Neural cell (in vitro differentiated cells): ENCODE measurements around the gene TSPAN9. TPM values are rescaled to one million over a fixed set of nuclear protein-coding genes. Genes with fewer than 3 reads are reported as not detected.

ENCODE experiments used
- H2AFZ ChIP-seq: fragments of 200-600, 300-800 bp; sonication (generic), shearing (Covaris generic); 2 replicates; pipeline ENCODE4 v1.6.0; 2014; ENCODE audit warnings: low read depth, mild to moderate bottlenecking, antibody characterized with exemption, low read length, moderate library complexity
- H3F3A ChIP-seq: fragments of 200-600 bp; shearing (Covaris generic); 2 replicates; pipeline ENCODE4 v1.6.1; 2016; ENCODE audit warnings: mild to moderate bottlenecking, moderate library complexity, mixed read lengths, antibody characterized with exemption, low read length; ENCODE audit not compliant: insufficient read depth, poor library complexity, severe bottlenecking
- H3K27ac ChIP-seq: fragments of 200-600, 300-800 bp; sonication (generic), shearing (Covaris generic); 2 replicates; pipeline ENCODE4 v1.5.1; 2014; ENCODE audit warnings: mild to moderate bottlenecking, low read length, moderate library complexity
- H3K27me3 ChIP-seq: fragments of 300-800, 200-600 bp; sonication (generic), shearing (Covaris generic); 2 replicates; pipeline ENCODE4 v1.6.0; 2014; ENCODE audit warnings: mild to moderate bottlenecking, low read depth, low read length, moderate library complexity; ENCODE audit not compliant: insufficient read depth
- H3K36me3 ChIP-seq: fragments of 300-800, 200-600 bp; sonication (generic), shearing (Covaris generic); 2 replicates; pipeline ENCODE4 v1.5.1; 2014; ENCODE audit warnings: mild to moderate bottlenecking, antibody characterized with exemption, low read length, moderate library complexity; ENCODE audit not compliant: insufficient read depth
- H3K4me2 ChIP-seq: fragments of 300-800, 200-600 bp; sonication (generic), shearing (Covaris generic); 2 replicates; pipeline ENCODE4 v1.6.0; 2014; ENCODE audit warnings: mild to moderate bottlenecking, low read length
- H3K4me3 ChIP-seq: fragments of 300-800, 200-600 bp; sonication (generic), shearing (Covaris generic); 2 replicates; pipeline ENCODE4 v1.5.1; 2014; ENCODE audit warnings: mild to moderate bottlenecking, low read length, moderate library complexity
- H3K79me2 ChIP-seq: fragments of 200-600 bp; shearing (Covaris generic); replicated peaks from 2 replicates; pipeline ENCODE4 v1.6.0; 2014; ENCODE audit warnings: mild to moderate bottlenecking, low read length, moderate library complexity; ENCODE audit not compliant: insufficient read depth
- H3K9ac ChIP-seq: fragments of 300-800, 200-600 bp; sonication (generic), shearing (Covaris generic); 2 replicates; pipeline ENCODE4 v1.6.1; 2016; ENCODE audit warnings: mild to moderate bottlenecking, low read length, mixed read lengths
- H3K9me2 ChIP-seq: fragments of 200-600 bp; shearing (Covaris generic); 2 replicates; pipeline ENCODE4 v1.6.1; 2016; ENCODE audit warnings: mild to moderate bottlenecking, low read length, mixed read lengths; ENCODE audit not compliant: insufficient read depth
- H3K9me3 ChIP-seq: fragments of 200-600, 300-800 bp; sonication (generic), shearing (Covaris generic); 2 replicates; pipeline ENCODE4 v1.6.1; 2016; ENCODE audit warnings: mild to moderate bottlenecking, mixed run types, low read length, moderate library complexity, mixed read lengths
- H4K20me1 ChIP-seq: fragments of 200-600 bp; shearing (Covaris generic); 2 replicates; pipeline ENCODE4 v1.6.1; 2016; ENCODE audit warnings: mild to moderate bottlenecking, mixed run types; ENCODE audit not compliant: insufficient read depth
- CTCF ChIP-seq: fragments of 450-650 bp; IDR thresholded peaks from 2 replicates; pipeline ENCODE4 v1.5.1; 2014; ENCODE audit warnings: antibody characterized with exemption, mild to moderate bottlenecking, moderate library complexity; ENCODE audit not compliant: poor library complexity, severe bottlenecking
- EP300 ChIP-seq: fragments of 450-650 bp; conservative IDR thresholded peaks from 2 replicates; pipeline ENCODE4 v1.6.1; 2014; ENCODE audit warnings: antibody characterized with exemption, mild to moderate bottlenecking, moderate library complexity; ENCODE audit not compliant: poor library complexity, severe bottlenecking
- EZH2 ChIP-seq: fragments of 200-600, 300-800 bp; shearing (Covaris generic), sonication (generic); IDR thresholded peaks from 2 replicates; pipeline ENCODE4 v1.6.1; 2014; ENCODE audit warnings: antibody characterized with exemption, low read length, borderline replicate concordance, mild to moderate bottlenecking; ENCODE audit not compliant: insufficient read depth, poor library complexity, severe bottlenecking
- MXI1 ChIP-seq: fragments of 450-650 bp; conservative IDR thresholded peaks from 2 replicates; pipeline ENCODE4 v1.6.1; 2014; ENCODE audit warnings: antibody characterized with exemption, mild to moderate bottlenecking; ENCODE audit not compliant: poor library complexity, severe bottlenecking
- POLR2AphosphoS5 ChIP-seq: IDR thresholded peaks from 2 replicates; pipeline ENCODE4 v1.6.1; 2012
- RAD21 ChIP-seq: fragments of 450-650 bp; conservative IDR thresholded peaks from 2 replicates; pipeline ENCODE4 v1.6.1; 2014; ENCODE audit warnings: antibody characterized with exemption, mild to moderate bottlenecking, moderate library complexity
- REST ChIP-seq: IDR thresholded peaks from 2 replicates; pipeline ENCODE4 v1.6.1; 2012; ENCODE audit warnings: borderline replicate concordance
- SMC3 ChIP-seq: fragments of 450-650 bp; conservative IDR thresholded peaks from 2 replicates; pipeline ENCODE4 v1.6.1; 2014; ENCODE audit warnings: antibody characterized with exemption, mild to moderate bottlenecking, moderate library complexity; ENCODE audit not compliant: poor library complexity
- TAF1 ChIP-seq: IDR thresholded peaks from 2 replicates; pipeline ENCODE4 v1.6.1; 2012; ENCODE audit warnings: low read depth
- polyA plus RNA-seq: library from polyadenylated mRNA; depleted of rRNA; stranded (reverse); fragments of >200 nt; gene quantifications from 2 replicates; pipeline ENCODE4 v1.2.3, GENCODE V29; 2014

The TSPAN9 gene
- polyA plus RNA-seq, 1 donor from 2014 or later: 11.9 TPM

DNA sequence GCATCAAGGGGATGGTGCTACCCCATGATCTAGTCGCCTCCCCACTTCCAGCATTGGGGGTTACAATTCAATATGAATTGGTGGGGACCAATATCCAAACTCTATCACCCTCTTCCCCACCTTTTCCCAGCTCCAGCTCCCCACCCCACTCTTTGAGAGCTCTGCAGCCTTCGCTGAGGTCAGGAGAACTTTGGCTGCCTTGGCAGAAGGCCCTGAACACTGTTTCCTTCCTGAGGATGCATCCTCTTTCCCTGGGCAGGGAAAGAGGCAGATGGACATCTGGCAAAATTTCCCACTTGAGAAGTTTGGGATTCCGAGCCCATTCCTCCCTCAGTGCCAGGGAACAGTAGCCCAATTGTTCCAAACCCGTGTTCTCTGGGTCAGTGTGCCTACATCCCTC, 169.1 kb downstream of the TSPAN9 start:
- Histone ChIP-seq H3K4me3 (no peak overlapping the region), H3K9me2 (no peaks in the 10 kb centered on the region), H2AFZ (no peak overlapping the region), H3F3A (no peaks in the 10 kb centered on the region), H3K79me2 (no peaks in the 10 kb centered on the region), H3K36me3 (no peaks in the 10 kb centered on the region), H4K20me1 (no peaks in the 10 kb centered on the region), H3K27ac (no peak overlapping the region), H3K4me2 (no peak overlapping the region), H3K9ac (no peak overlapping the region), H3K27me3 (no peaks in the 10 kb centered on the region), H3K9me3 (no peaks in the 10 kb centered on the region)
- TF ChIP-seq CTCF (no peak), EZH2 (no peak), SMC3 (no peak), EP300 (no peak), REST (no peak), RAD21 (no peak), POLR2AphosphoS5 (no peak), TAF1 (no peak), MXI1 (no peak)

GRCh38 chr12:3247077-3247476, 169.9 kb downstream of the TSPAN9 start:
- Histone ChIP-seq H3K9ac (no peak overlapping the region), H3K79me2 (no peaks in the 10 kb centered on the region), H3K4me3 (no peak overlapping the region), H3K36me3 (no peaks in the 10 kb centered on the region), H3K9me2 (no peaks in the 10 kb centered on the region), H3K27me3 (no peaks in the 10 kb centered on the region), H2AFZ (no peak overlapping the region), H3K4me2 (no peak overlapping the region), H3F3A (no peaks in the 10 kb centered on the region), H3K9me3 (no peaks in the 10 kb centered on the region), H4K20me1 (no peaks in the 10 kb centered on the region), H3K27ac (no peak overlapping the region)
- TF ChIP-seq TAF1: no peak
- TF ChIP-seq REST: no peak
- no peak for TF ChIP-seq CTCF
- TF ChIP-seq SMC3: no peak
